CD4-positive, alpha-beta T cell treated with Interleukin-4 for 1 hour (primary cell): Measurements from ENCODE around the gene TRIO.
"Not testable (repeated sequence)": the region's sequence is repeated elsewhere in the genome, so short reads cannot be mapped to it uniquely, and the experiment has no call there.

Source experiments
- DNase-seq, 2 donors: peaks; one replicate each; pipeline ENCODE4 v3.0.0-alpha.2; 2020 to 2022

TRIO gene

GRCh38 chr5:14365831-14366430, 222.8 kb downstream of the TRIO start:
- peak in 1 of 2 donors; percentile 50 for DNase-seq

- no peak for DNase-seq
These were observed 223.6 kb downstream of the TRIO start for GRCh38 chr5:14366763-14367162.

- DNase-seq = no peak
These were observed 224.2 kb downstream of the TRIO start for GRCh38 chr5:14367364-14367763.

GRCh38 chr5:14369780-14370179, 226.6 kb downstream of the TRIO start:
- DNase-seq = no peak

- DNase-seq = no peak
These were observed 227.2 kb downstream of the TRIO start for GRCh38 chr5:14370386-14370785.

- no peak for DNase-seq
These were observed 230.5 kb downstream of the TRIO start for GRCh38 chr5:14373685-14374084.

GRCh38 chr5:14374100-14374499, 231.0 kb downstream of the TRIO start:
- DNase-seq = no peak

- no peak for DNase-seq
These were observed 233.6 kb downstream of the TRIO start for GRCh38 chr5:14376789-14377188.

- no peak for DNase-seq
These were observed 236.8 kb downstream of the TRIO start for GRCh38 chr5:14379739-14380497.

GRCh38 chr5:14380712-14381111, 237.6 kb downstream of the TRIO start:
- DNase-seq = no peak

- no peak for DNase-seq
These were observed 239.5 kb downstream of the TRIO start for GRCh38 chr5:14382640-14383039.

- no peak for DNase-seq
These were observed 240.8 kb downstream of the TRIO start for GRCh38 chr5:14383923-14384322.

GRCh38 chr5:14385019-14385418, 241.9 kb downstream of the TRIO start:
- no peak for DNase-seq

GRCh38 chr5:14386884-14387624, 243.9 kb downstream of the TRIO start:
- no peak for DNase-seq

- no peak for DNase-seq
These were observed 245.6 kb downstream of the TRIO start for GRCh38 chr5:14388741-14389140.

- DNase-seq = not testable (repeated sequence)
These were observed 249.4 kb downstream of the TRIO start for GRCh38 chr5:14392552-14392951.

- no peak for DNase-seq
These were observed 251.2 kb downstream of the TRIO start for GRCh38 chr5:14394365-14394764.

- DNase-seq = no peak
These were observed 252.3 kb downstream of the TRIO start for GRCh38 chr5:14395411-14395810.

- no peak for DNase-seq
These were observed 252.9 kb downstream of the TRIO start for GRCh38 chr5:14396066-14396465.

- no peak for DNase-seq
These were observed 253.6 kb downstream of the TRIO start for GRCh38 chr5:14396737-14397136.

- DNase-seq = no peak
These were observed 254.6 kb downstream of the TRIO start for GRCh38 chr5:14397717-14398116.

- peak in 1 of 2 donors; percentile 58 for DNase-seq
These were observed 256.0 kb downstream of the TRIO start for GRCh38 chr5:14399054-14399692.

- no peak for DNase-seq
These were observed 256.9 kb downstream of the TRIO start for GRCh38 chr5:14400085-14400484.
